ENCODE results near the gene TNIK.

GRCh38 chr3:171290680-171291079 lies 169.5 kb downstream of the TNIK start:
- TF ChIP-seq CTCF (IDR thresholded peaks at IDR 0.05): no peak
- TF ChIP-seq RAD21 (IDR thresholded peaks at IDR 0.05; ENCODE audit: low read length): no peak
